Uterus (tissue), 4 donors: ENCODE results near the gene PYGM. TPM values are rescaled to one million over a fixed set of nuclear protein-coding genes. Genes with fewer than 3 reads are reported as not detected.

Source experiments
- DNase-seq, 2 donors: peaks; one replicate each; pipeline ENCODE4 v3.0.0-alpha.2; 2019 to 2020
- H3K27ac ChIP-seq, 2 donors: fragments of 200-600 bp; sonication (generic); 1 replicate in 1 of 2; 2 replicates in 1 of 2; pipeline ENCODE4 v1.5.1; 2016 to 2018
- H3K27me3 ChIP-seq, 2 donors: fragments of 200-600 bp; sonication (generic); one replicate each; pipeline ENCODE4 v1.5.1; 2018 to 2019; ENCODE audit warnings: control low read depth in 1 of 2
- H3K36me3 ChIP-seq, 2 donors: fragments of 200-600 bp; sonication (generic); one replicate each; pipeline ENCODE4 v1.5.1; 2019; ENCODE audit warnings: control low read depth in 1 of 2
- H3K4me1 ChIP-seq, 2 donors: fragments of 200-600 bp; sonication (generic); one replicate each; pipeline ENCODE4 v1.5.1; 2018 to 2019; ENCODE audit warnings: control low read depth in 1 of 2
- H3K4me3 ChIP-seq, 2 donors: fragments of 200-600 bp; sonication (generic); 1 replicate in 1 of 2; 2 replicates in 1 of 2; pipeline ENCODE4 v1.5.1; 2018 to 2019; ENCODE audit warnings: mild to moderate bottlenecking in 1 of 2
- H3K9me3 ChIP-seq, 2 donors: fragments of 200-600 bp; sonication (generic); one replicate each; pipeline ENCODE4 v1.5.1; 2019; ENCODE audit warnings: control low read depth in 1 of 2
- CTCF ChIP-seq, 4 experiments: fragments of 200-600 bp in 2 of 4; fragments of 450-650 bp in 2 of 4; sonication (generic) in 2 of 4; IDR thresholded peaks; one replicate each; pipeline ENCODE4 v1.5.1; 2016 to 2019; ENCODE audit warnings: antibody characterized with exemption in 4 of 4, mild to moderate bottlenecking in 2 of 4, moderate library complexity in 1 of 4
- POLR2A ChIP-seq, 2 donors: fragments of 450-650 bp; IDR thresholded peaks; one replicate each; pipeline ENCODE4 v1.6.1; 2016; ENCODE audit warnings: antibody characterized with exemption in 2 of 2, mild to moderate bottlenecking in 1 of 2, moderate library complexity in 1 of 2
- intact Hi-C: fragments of 100-400 bp; cut with DNase I; formaldehyde crosslinking; loops from one replicate; pipeline ENCODE4 v1.15.1; 2023; ENCODE audit warnings: low total_unique reads
- total RNA-seq, 4 donors: library from RNA; depleted of rRNA in 3 of 4; stranded (reverse); fragments of >200 nt in 3 of 4; gene quantifications; one replicate each; pipeline versions ENCODE4 v1.1.0 to v1.2.4, GENCODE V29; 2014 to 2023
- donor health status: DM: yes; HTN: yes; CAD: no.

The PYGM gene
- total RNA-seq, 4 donors from 2014 or later: 2.9 to 42.8 (median 11.4) TPM

- no peak overlapping the region for H3K4me3 ChIP-seq
- no peaks in the 10 kb centered on the region for H3K36me3 ChIP-seq
- DNase-seq: no peak
- H3K27ac ChIP-seq: no peak overlapping the region
- H3K27me3 ChIP-seq: peaks cover 16 to 37% of the 10 kb centered on the region in 2 donors
- H3K4me1 ChIP-seq: peaks cover 0 to 2% of the 10 kb centered on the region in 2 donors
- intact Hi-C loops: no loop called here
- H3K9me3 ChIP-seq: no peaks in the 10 kb centered on the region
- no peak for TF ChIP-seq POLR2A (IDR thresholded peaks at IDR 0.05)
- no peak for TF ChIP-seq CTCF (IDR thresholded peaks at IDR 0.05)
Observed at GRCh38 chr11:64718780-64719124, 41.0 kb downstream of the PYGM start.

- TF ChIP-seq POLR2A (IDR thresholded peaks at IDR 0.05): no peak
- no peak for TF ChIP-seq CTCF (IDR thresholded peaks at IDR 0.05)
- Histone ChIP-seq H3K4me3 (no peak overlapping the region), H3K27me3 (peaks cover 17 to 37% of the 10 kb centered on the region in 2 donors), H3K4me1 (peaks cover 0 to 7% of the 10 kb centered on the region in 2 donors), H3K27ac (no peak overlapping the region), H3K36me3 (no peaks in the 10 kb centered on the region), H3K9me3 (no peaks in the 10 kb centered on the region)
- DNase-seq: no peak
- intact Hi-C loops: no loop called here
Observed at GRCh38 chr11:64718084-64718779, 41.5 kb downstream of the PYGM start.

- H3K27ac ChIP-seq: no peak overlapping the region
- H3K27me3 ChIP-seq: peaks cover 23 to 42% of the 10 kb centered on the region in 2 donors
- no peak for DNase-seq
- TF ChIP-seq CTCF (IDR thresholded peaks at IDR 0.05) (no peak), POLR2A (IDR thresholded peaks at IDR 0.05) (no peak)
- no peak overlapping the region for H3K4me3 ChIP-seq
- intact Hi-C loops: no loop called here
- no peaks in the 10 kb centered on the region for H3K36me3 ChIP-seq
- H3K9me3 ChIP-seq: no peaks in the 10 kb centered on the region
- peaks cover 0 to 13% of the 10 kb centered on the region in 2 donors for H3K4me1 ChIP-seq
Observed at GRCh38 chr11:64717268-64717578, 42.6 kb downstream of the PYGM start.

GRCh38 chr11:64716473-64717267 is 43.1 kb downstream of the PYGM start:
- Histone ChIP-seq H3K9me3 (no peaks in the 10 kb centered on the region), H3K4me3 (no peak overlapping the region), H3K4me1 (peaks cover 0 to 13% of the 10 kb centered on the region in 2 donors), H3K36me3 (no peaks in the 10 kb centered on the region), H3K27me3 (peaks cover 24 to 48% of the 10 kb centered on the region in 2 donors), H3K27ac (no peak overlapping the region)
- TF ChIP-seq POLR2A (IDR thresholded peaks at IDR 0.05) (no peak), CTCF (IDR thresholded peaks at IDR 0.05) (no peak)
- no peak for DNase-seq
- intact Hi-C loops: no loop called here

- Histone ChIP-seq H3K36me3 (no peaks in the 10 kb centered on the region), H3K27me3 (peaks cover 32 to 55% of the 10 kb centered on the region in 2 donors), H3K9me3 (no peaks in the 10 kb centered on the region), H3K27ac (no peak overlapping the region), H3K4me3 (no peak overlapping the region), H3K4me1 (peaks cover 0 to 13% of the 10 kb centered on the region in 2 donors)
- TF ChIP-seq POLR2A (IDR thresholded peaks at IDR 0.05): no peak
- TF ChIP-seq CTCF (IDR thresholded peaks at IDR 0.05): no peak
- DNase-seq: no peak
- intact Hi-C loops: no loop called here
Observed at GRCh38 chr11:64715756-64716472, 43.9 kb downstream of the PYGM start.
